HG02571 (cell line): ENCODE measurements around the gene SPRTN.
"Not testable (repeated sequence)": the region's sequence is repeated elsewhere in the genome, so short reads cannot be mapped to it uniquely, and the experiment has no call there.

Experiments used
- ATAC-seq: cut with Tn5 transposase; IDR thresholded peaks from one replicate; pipeline ENCODE4 v1.9.1; 2021; ENCODE audit warnings: mild to moderate bottlenecking, moderate library complexity; ENCODE audit not compliant: unreplicated experiment

SPRTN gene

GRCh38 chr1:231335663-231336602 lies 2.2 kb upstream of the SPRTN start:
- ATAC-seq = no peak

- peak; percentile 19 for ATAC-seq
Observed at GRCh38 chr1:231337043-231337471, 1.0 kb upstream of the SPRTN start.

GRCh38 chr1:231337472-231338269 lies 422 bp upstream of the SPRTN start, which contains the start of gene EXOC8:
TSS of gene EXOC8 (minus strand) at chr1:231337852. CDS start at chr1:231337745, 107 bp downstream.
- peak; percentile 67 for ATAC-seq

DNA sequence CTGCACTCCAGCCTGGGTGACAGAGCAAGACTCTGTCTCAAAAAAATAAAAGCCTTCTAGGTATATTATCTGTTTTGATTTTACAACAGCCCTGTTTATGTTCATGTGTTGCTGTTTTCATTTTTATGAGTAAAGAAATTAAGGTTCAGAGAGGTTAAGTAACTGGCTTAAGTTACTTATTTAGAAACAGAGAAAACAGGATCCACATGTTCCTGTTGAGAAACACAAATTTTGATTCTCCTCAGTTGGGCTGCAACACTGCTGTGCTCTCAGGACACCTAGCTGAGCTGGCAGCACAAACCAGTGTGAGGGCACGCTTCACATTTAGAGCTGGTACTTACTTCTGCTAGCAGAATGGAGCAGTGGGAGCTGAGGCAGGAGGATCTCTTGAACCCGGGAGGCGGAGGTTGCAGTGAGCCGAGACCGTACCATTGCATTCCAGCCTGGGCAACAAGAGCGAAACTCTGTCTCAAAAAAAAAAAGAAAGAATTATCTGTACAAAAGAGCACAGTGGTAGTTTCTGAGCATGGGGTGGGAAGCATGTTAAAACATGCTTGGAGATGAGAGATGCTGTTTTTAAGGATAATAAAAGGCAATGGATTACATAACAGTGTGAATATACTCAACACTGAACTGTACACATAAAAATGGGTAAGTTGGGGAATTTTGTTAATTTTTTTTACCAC lies 2.4 kb downstream of the SPRTN start:
- no peak for ATAC-seq

- no peak for ATAC-seq
Observed at GRCh38 chr1:231347961-231348360, 9.9 kb downstream of the SPRTN start.

DNA sequence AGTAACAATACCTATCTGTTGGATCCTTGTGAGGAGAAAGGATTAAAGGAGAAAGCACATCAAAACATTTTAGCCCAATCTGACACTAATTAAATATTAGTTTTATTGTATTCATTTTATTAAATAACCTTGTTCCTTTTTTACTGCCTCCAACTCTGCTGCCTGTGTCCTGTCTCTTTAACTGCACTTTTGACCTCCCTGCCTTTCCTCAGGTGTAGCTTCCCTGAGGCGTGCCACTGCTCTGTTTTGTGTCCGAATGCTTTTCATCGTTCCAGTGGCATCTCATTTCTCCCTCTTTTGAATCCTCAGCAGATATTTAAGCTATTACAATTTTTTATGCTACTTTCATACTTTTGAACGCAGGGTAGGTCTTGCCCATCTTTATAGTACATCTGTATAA lies 10.3 kb downstream of the SPRTN start:
- ATAC-seq = no peak

GRCh38 chr1:231348856-231349255 lies 10.8 kb downstream of the SPRTN start:
- not testable (repeated sequence) for ATAC-seq

- ATAC-seq = no peak
Observed at GRCh38 chr1:231351816-231352215, 13.7 kb downstream of the SPRTN start.

DNA sequence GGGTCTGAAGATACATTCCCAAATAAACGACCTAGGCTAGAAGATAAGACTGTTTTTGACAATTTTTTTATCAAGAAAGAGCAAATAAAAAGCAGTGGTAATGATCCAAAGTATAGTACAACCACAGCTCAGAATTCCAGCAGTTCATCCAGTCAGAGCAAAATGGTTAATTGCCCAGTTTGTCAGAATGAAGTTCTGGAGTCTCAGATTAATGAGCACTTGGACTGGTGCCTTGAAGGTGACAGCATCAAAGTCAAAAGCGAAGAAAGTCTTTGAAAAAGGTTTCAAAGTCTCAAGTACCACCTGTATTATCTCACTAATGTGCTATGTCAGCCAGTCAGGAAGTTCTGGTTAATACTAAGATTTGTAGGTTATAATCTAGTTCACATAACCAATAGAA lies 15.0 kb downstream of the SPRTN start:
- no peak for ATAC-seq

GRCh38 chr1:231354330-231355020 lies 16.4 kb downstream of the SPRTN start:
- ATAC-seq = no peak

- no peak for ATAC-seq
Observed at GRCh38 chr1:231355171-231355570, 17.1 kb downstream of the SPRTN start.

DNA sequence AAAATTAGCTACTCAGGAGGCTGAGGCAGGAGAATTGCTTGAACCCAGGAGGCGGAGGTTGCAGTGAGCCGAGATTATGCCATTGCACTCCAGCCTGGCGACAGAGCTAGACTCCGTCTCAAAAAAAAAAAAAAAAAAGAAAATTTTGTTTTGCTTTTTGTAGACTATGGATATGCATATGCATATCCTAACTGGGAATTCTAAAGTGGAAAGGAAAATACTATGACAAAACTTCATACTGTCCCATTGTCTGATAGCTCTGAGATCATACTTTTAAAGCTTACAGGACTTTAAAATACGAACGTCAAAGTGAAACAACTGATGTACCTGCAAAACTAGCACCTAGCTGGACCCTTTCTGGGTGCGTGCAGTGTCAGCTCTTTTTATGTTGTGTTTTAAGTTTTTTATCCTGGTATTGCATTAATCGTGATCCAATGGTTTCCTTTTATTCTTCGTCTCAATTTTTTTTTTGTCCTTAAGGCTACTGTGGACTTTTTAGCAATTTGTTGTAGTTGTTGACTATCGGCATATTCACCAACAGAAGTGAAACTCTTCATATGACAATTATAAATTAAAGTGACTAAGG lies 19.2 kb downstream of the SPRTN start:
- no peak for ATAC-seq

GRCh38 chr1:231357831-231358354 lies 19.8 kb downstream of the SPRTN start:
- ATAC-seq = peak; percentile 73

GRCh38 chr1:231359113-231359512 lies 21.0 kb downstream of the SPRTN start:
- no peak for ATAC-seq

GRCh38 chr1:231362325-231362724 lies 24.2 kb downstream of the SPRTN start:
- no peak for ATAC-seq

DNA sequence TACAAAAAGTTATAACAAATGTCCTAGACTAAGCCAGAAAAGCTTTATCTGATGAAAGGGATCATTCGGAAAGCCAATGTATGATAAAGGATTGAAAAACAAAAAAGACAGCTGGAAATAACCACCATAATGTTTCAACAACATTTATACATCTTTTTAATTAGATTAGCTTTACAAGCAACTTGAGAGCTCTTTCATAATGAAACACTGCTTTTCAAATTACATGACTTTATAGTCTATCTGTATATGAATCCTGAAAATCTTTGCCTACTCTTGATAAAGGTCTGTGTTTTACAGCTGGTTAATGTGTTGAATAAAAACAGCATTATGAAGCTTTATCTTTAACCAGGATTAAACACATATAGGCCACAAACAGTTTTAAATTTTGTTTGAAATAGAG lies 25.5 kb downstream of the SPRTN start:
- ATAC-seq = no peak

- no peak for ATAC-seq
Observed at GRCh38 chr1:231364192-231364591, 26.1 kb downstream of the SPRTN start.

DNA sequence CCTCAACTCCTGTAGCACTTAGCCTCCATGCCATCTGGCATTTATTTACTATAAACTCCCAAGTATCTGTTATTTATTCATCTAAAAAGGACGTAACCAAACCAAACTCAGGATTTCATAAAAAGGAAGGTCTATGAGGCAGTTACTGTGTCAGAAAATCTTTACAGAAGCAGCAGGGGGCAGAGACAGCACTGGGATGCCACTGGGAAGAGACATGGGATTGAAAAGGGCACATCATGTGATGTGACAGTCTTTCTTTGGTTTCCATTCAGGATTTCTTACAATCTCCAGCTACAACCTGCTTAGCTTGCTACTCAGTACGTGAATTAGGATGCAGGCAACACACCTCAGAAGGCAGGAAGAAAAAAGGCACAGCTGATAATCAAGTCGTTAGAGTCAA lies 31.2 kb downstream of the SPRTN start:
- no peak for ATAC-seq

- no peak for ATAC-seq
Observed at GRCh38 chr1:231372501-231372900, 34.4 kb downstream of the SPRTN start.

DNA sequence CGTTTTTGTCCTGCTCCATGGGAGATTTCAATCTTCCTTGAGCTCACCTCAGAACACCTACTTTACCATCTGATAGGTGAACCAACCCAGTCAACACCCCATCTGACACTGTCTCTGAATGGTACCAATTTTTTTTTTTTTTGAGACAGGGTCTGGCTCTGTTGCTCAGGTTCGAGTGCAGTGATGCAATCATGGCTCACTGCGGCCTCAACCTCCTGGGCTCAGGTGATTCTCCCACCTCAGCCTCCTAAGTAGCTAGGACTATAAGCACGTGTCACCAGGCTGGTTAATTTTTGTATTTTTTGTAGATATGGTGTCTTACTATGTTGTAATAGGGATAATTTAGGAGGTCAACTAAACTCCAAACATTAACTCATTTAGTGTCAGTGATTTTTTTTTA lies 36.3 kb downstream of the SPRTN start:
- no peak for ATAC-seq
